Caco-2 (cell line): Measurements from ENCODE around the gene ADD1. TPM values are rescaled to one million over a fixed set of nuclear protein-coding genes. Genes with fewer than 3 reads are reported as not detected.
A peak's percentile ranks its signal among the peaks of the same experiment; 100 is the strongest.

Experiments
- BruUV-seq: library from RNA; stranded (reverse); fragments of 400-500 nt; replicated peaks from 2 replicates; lab custom pipeline; 2021; lab: Mats Ljungman, UMichigan
- CTCF ChIA-PET: fragments of 300-600 bp; sonication (Branson Sonifier 250); formaldehyde crosslinking; loops from one replicate; lab custom pipeline; 2022; ENCODE audit warnings: antibody characterized with exemption; lab: Charles Lee
- POLR2A ChIA-PET: fragments of 300-600 bp; sonication (Branson Sonifier 250); formaldehyde crosslinking; loops from one replicate; lab custom pipeline; 2022; ENCODE audit warnings: antibody characterized with exemption; lab: Charles Lee
- DNase-seq, 2 experiments: peaks; one replicate each; pipeline versions ENCODE4 v3.0.0 to v3.0.0-alpha.2; 2020 to 2022
- H3K27me3 ChIP-seq: replicated peaks from 2 replicates; pipeline ENCODE4 v1.6.0; 2011; ENCODE audit warnings: low read length; ENCODE audit not compliant: control insufficient read depth, insufficient read depth
- H3K36me3 ChIP-seq: 2 replicates; pipeline ENCODE4 v1.5.1; 2011; ENCODE audit warnings: low read length; ENCODE audit not compliant: control insufficient read depth, insufficient read depth
- H3K4me1 ChIP-seq: fragments of 250-450 bp; sonication (Bioruptor Pico); 2 replicates; pipeline ENCODE4 v1.5.1; 2020; ENCODE audit warnings: mild to moderate bottlenecking
- H3K4me3 ChIP-seq: 2 replicates; pipeline ENCODE4 v1.5.1; 2011; ENCODE audit warnings: low read depth, mild to moderate bottlenecking, control low read depth, low read length
- H3K9me3 ChIP-seq: fragments of 250-450 bp; sonication (Bioruptor Pico); 2 replicates; pipeline ENCODE4 v1.5.1; 2020; ENCODE audit warnings: mild to moderate bottlenecking, moderate library complexity
- H3K27ac Mint-ChIP-seq: one replicate; pipeline ENCODE4 v1.8.0; 2022; ENCODE audit warnings: mixed read lengths; ENCODE audit not compliant: unreplicated experiment
- H3K27me3 Mint-ChIP-seq: one replicate; pipeline ENCODE4 v1.8.0; 2022; ENCODE audit warnings: mixed read lengths; ENCODE audit not compliant: insufficient read depth, unreplicated experiment
- H3K36me3 Mint-ChIP-seq: one replicate; pipeline ENCODE4 v1.8.0; 2022; ENCODE audit warnings: mild to moderate bottlenecking, mixed read lengths; ENCODE audit not compliant: insufficient read depth, unreplicated experiment
- H3K4me1 Mint-ChIP-seq: one replicate; pipeline ENCODE4 v1.8.0; 2022; ENCODE audit warnings: low read depth, mixed read lengths; ENCODE audit not compliant: unreplicated experiment
- H3K4me3 Mint-ChIP-seq: one replicate; pipeline ENCODE4 v1.8.0; 2022; ENCODE audit warnings: mild to moderate bottlenecking, moderate library complexity, mixed read lengths; ENCODE audit not compliant: unreplicated experiment
- H3K9me3 Mint-ChIP-seq: one replicate; pipeline ENCODE4 v1.8.0; 2022; ENCODE audit warnings: mixed read lengths; ENCODE audit not compliant: unreplicated experiment
- CTCF ChIP-seq, 2 experiments: fragments of 200-600 bp in 1 of 2; IDR thresholded peaks; 1 replicate in 1 of 2; 2 replicates in 1 of 2; pipeline versions ENCODE4 v1.5.1 to v1.8.0; 2011 to 2022; ENCODE audit warnings: antibody characterized with exemption in 1 of 2, control low read depth in 1 of 2, inconsistent platforms in 1 of 2, low read depth in 1 of 2, low read length in 1 of 2, mild to moderate bottlenecking in 1 of 2, moderate library complexity in 1 of 2; ENCODE audit not compliant: insufficient read depth in 1 of 2, severe bottlenecking in 1 of 2, unreplicated experiment in 1 of 2
- intact Hi-C: fragments of 100-400 bp; cut with micrococcal nuclease; formaldehyde crosslinking; loops from one replicate; pipeline ENCODE4 v1.10.0; 2022; ENCODE audit not compliant: unreplicated experiment
- total RNA-seq: library from RNA; stranded (reverse); gene quantifications from 2 replicates; pipeline ENCODE4 v1.2.3, GENCODE V29; 2022

Gene ADD1
- total RNA-seq, 1 experiment from 2014 or later: 242 TPM

DNA sequence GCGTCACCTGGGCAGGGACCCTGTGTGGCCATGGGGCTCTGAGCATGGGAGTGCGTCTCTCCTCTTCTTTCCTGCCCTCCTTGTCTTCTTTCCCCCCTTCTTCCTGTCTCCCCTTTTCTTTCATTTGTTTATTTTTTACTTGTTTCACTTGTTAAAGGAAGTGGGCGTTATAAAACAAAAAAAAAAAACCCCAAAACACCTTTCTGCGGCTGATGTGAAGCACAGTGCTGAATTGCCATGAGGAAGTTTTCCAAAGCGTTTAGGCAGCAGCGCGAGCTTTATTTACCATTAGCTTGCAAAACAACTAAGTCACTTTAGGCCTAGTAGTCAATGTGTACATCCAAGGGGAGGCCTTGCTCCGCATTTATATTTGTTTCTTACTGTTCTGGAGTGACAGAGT, 62.6 kb downstream of the ADD1 start:
- Mint-ChIP-seq H3K9me3 (no peaks in the 10 kb centered on the region), H3K4me1 (peaks cover 11% of the 10 kb centered on the region), H3K27ac (no peak overlapping the region), H3K36me3 (peaks cover 89% of the 10 kb centered on the region), H3K27me3 (no peaks in the 10 kb centered on the region), H3K4me3 (no peak overlapping the region)
- no peaks in the 10 kb centered on the region for H3K27me3 ChIP-seq
- ChIA-PET CTCF (no interaction called here), POLR2A (no interaction called here)
- TF ChIP-seq CTCF (IDR thresholded peaks at IDR 0.05; ENCODE audit: insufficient read depth in 1 of 2, low read depth in 1 of 2, low read length in 1 of 2, severe bottlenecking in 1 of 2, unreplicated experiment in 1 of 2): no peak
- no peak for DNase-seq
- BruUV-seq: no TSS peak
- peaks cover 3% of the 10 kb centered on the region for H3K36me3 ChIP-seq
- H3K9me3 ChIP-seq: no peaks in the 10 kb centered on the region
- intact Hi-C loops: loop anchor here (5.0 kb wide), 1 partner anchor 44 kb away; no protein-coding TSS in a partner anchor
- H3K4me1 ChIP-seq: peaks cover 22% of the 10 kb centered on the region
- H3K4me3 ChIP-seq: no peak overlapping the region

GRCh38 chr4:2907226-2907625, 63.6 kb downstream of the ADD1 start:
- H3K4me1 ChIP-seq: peaks cover 22% of the 10 kb centered on the region
- DNase-seq: no peak
- no TSS peak for BruUV-seq
- ChIA-PET CTCF (no interaction called here), POLR2A (no interaction called here)
- no peak overlapping the region for H3K4me3 ChIP-seq
- Mint-ChIP-seq H3K4me3 (peak overlapping the region; percentile 42), H3K27me3 (no peaks in the 10 kb centered on the region), H3K27ac (peak overlapping the region; percentile 64), H3K4me1 (peaks cover 11% of the 10 kb centered on the region), H3K36me3 (peaks cover 88% of the 10 kb centered on the region), H3K9me3 (no peaks in the 10 kb centered on the region)
- intact Hi-C loops: loop anchor here (5.0 kb wide), 1 partner anchor 45 kb away; no protein-coding TSS in a partner anchor
- no peaks in the 10 kb centered on the region for H3K27me3 ChIP-seq
- H3K36me3 ChIP-seq: peaks cover 9% of the 10 kb centered on the region
- H3K9me3 ChIP-seq: no peaks in the 10 kb centered on the region
- TF ChIP-seq CTCF (IDR thresholded peaks at IDR 0.05; ENCODE audit: insufficient read depth in 1 of 2, low read depth in 1 of 2, low read length in 1 of 2, severe bottlenecking in 1 of 2, unreplicated experiment in 1 of 2): no peak

GRCh38 chr4:2907706-2908293, 64.2 kb downstream of the ADD1 start:
- Mint-ChIP-seq H3K4me1 (peaks cover 11% of the 10 kb centered on the region), H3K27ac (peak overlapping the region; percentile 64), H3K4me3 (peak overlapping the region; percentile 42), H3K36me3 (peaks cover 84% of the 10 kb centered on the region), H3K9me3 (no peaks in the 10 kb centered on the region), H3K27me3 (no peaks in the 10 kb centered on the region)
- no peaks in the 10 kb centered on the region for H3K9me3 ChIP-seq
- ChIA-PET POLR2A (no interaction called here), CTCF (no interaction called here)
- peaks cover 22% of the 10 kb centered on the region for H3K4me1 ChIP-seq
- no peak for TF ChIP-seq CTCF (IDR thresholded peaks at IDR 0.05; ENCODE audit: insufficient read depth in 1 of 2, low read depth in 1 of 2, low read length in 1 of 2, severe bottlenecking in 1 of 2, unreplicated experiment in 1 of 2)
- H3K36me3 ChIP-seq: peaks cover 9% of the 10 kb centered on the region
- peak; percentile 68 to 79 for DNase-seq
- BruUV-seq: no TSS peak
- no peak overlapping the region for H3K4me3 ChIP-seq
- intact Hi-C loops: loop anchor here (2.0 to 5.0 kb wide), 2 partner anchors 45 to 59 kb away; no protein-coding TSS in a partner anchor
- H3K27me3 ChIP-seq: no peaks in the 10 kb centered on the region
